ENCODE measurements around the gene SLC33A1. TPM values are rescaled to one million over a fixed set of nuclear protein-coding genes. Genes with fewer than 3 reads are reported as not detected.

Gene SLC33A1
- total and polyA plus RNA-seq, 10 of the 15 experiments (the other 5 are each of a cell fraction or from before 2014, with no cell fraction given) = 6.4 to 25.2 (median 19.8) TPM

GRCh38 chr3:155870133-155870944, 16.1 kb upstream of the SLC33A1 start, which contains the start of gene GMPS (continued):
- TF ChIP-seq CUX1 (IDR thresholded peaks at IDR 0.05; ENCODE audit: insufficient replicate concordance, low read depth, low read length) (no peak), EZH2 (IDR thresholded peaks at IDR 0.05; ENCODE audit: borderline replicate concordance, control insufficient read depth, low read depth, low read length) (no peak), FOS (IDR thresholded peaks at IDR 0.05; ENCODE audit: borderline replicate concordance, extremely low read depth, insufficient read length) (no peak), POU2F2 (IDR thresholded peaks at IDR 0.05; ENCODE audit: borderline replicate concordance, low read depth, low read length) (peak; percentile 27; the same call in 1 of the 3 replicates), ZBED1 (IDR thresholded peaks at IDR 0.05; ENCODE audit: borderline replicate concordance) (no peak), RUNX3 (IDR thresholded peaks at IDR 0.05; ENCODE audit: low read length) (no peak), BCLAF1 (IDR thresholded peaks at IDR 0.05) (no peak), CBX5 (IDR thresholded peaks at IDR 0.05; ENCODE audit: low read depth) (no peak), BRCA1 (IDR thresholded peaks at IDR 0.05; ENCODE audit: low read depth, low read length) (no peak), JUND (IDR thresholded peaks at IDR 0.05; ENCODE audit: low read depth, low read length) (no peak), IRF3 (IDR thresholded peaks at IDR 0.05) (no peak), RCOR1 (conservative IDR thresholded peaks at IDR 0.05; ENCODE audit: low read depth, low read length) (no peak; the same call in 1 of the 2 replicates), ZNF687 (IDR thresholded peaks at IDR 0.05) (no peak), STAT3 (IDR thresholded peaks at IDR 0.05; ENCODE audit: low read depth, low read length) (no peak), CBX3 (IDR thresholded peaks at IDR 0.05; ENCODE audit: borderline replicate concordance, low read depth) (no peak), SREBF2 (IDR thresholded peaks at IDR 0.05; ENCODE audit: low read length) (no peak)

Measured in GM12878 (cell line).